Activated B cell treated with CpG ODN at 0.5 μM for 24 hours (primary cell): ENCODE data around the gene RUFY3. TPM values are rescaled to one million over a fixed set of nuclear protein-coding genes. Genes with fewer than 3 reads are reported as not detected.
A peak's percentile ranks its signal among the peaks of the same experiment; 100 is the strongest.

Experiments
- ATAC-seq: fragments of 200-7000 bp; cut with Tn5 transposase; one replicate; pipeline ENCODE4 v1.10.0; 2021; ENCODE audit warnings: low read depth, mild to moderate bottlenecking, moderate library complexity
- CTCF ChIA-PET: fragments of 350-600 bp; sonication (Branson Sonifier 250); formaldehyde crosslinking; loops from one replicate; lab custom pipeline; 2021; ENCODE audit warnings: antibody characterized with exemption; lab: Charles Lee
- POLR2A ChIA-PET: fragments of 350-600 bp; sonication (Branson Sonifier 250); formaldehyde crosslinking; loops from one replicate; lab custom pipeline; 2021; ENCODE audit warnings: antibody characterized with exemption; lab: Charles Lee
- DNase-seq: peaks from one replicate; pipeline ENCODE4 v3.0.0; 2022
- H3K27ac Mint-ChIP-seq: one replicate; pipeline ENCODE4 v1.8.0; 2020; ENCODE audit warnings: mixed read lengths
- H3K27me3 Mint-ChIP-seq: one replicate; pipeline ENCODE4 v1.8.0; 2021; ENCODE audit warnings: mixed read lengths
- H3K36me3 Mint-ChIP-seq: one replicate; pipeline ENCODE4 v1.8.0; 2021; ENCODE audit warnings: low read depth, mixed read lengths
- H3K4me1 Mint-ChIP-seq: one replicate; pipeline ENCODE4 v1.8.0; 2021; ENCODE audit warnings: mixed read lengths
- H3K4me3 Mint-ChIP-seq: one replicate; pipeline ENCODE4 v1.8.0; 2020; ENCODE audit warnings: mild to moderate bottlenecking, mixed read lengths
- H3K9me3 Mint-ChIP-seq: one replicate; pipeline ENCODE4 v1.8.0; 2020; ENCODE audit warnings: mixed read lengths
- intact Hi-C: fragments of 100-400 bp; cut with micrococcal nuclease; formaldehyde crosslinking; loops from one replicate; pipeline ENCODE4 v1.15.1; 2024
- total RNA-seq: library from RNA; stranded (reverse); gene quantifications from 2 replicates; pipeline ENCODE4 v1.2.3, GENCODE V29; 2022
- TF ChIP-seq, protein P1 (sequence below): fragments of 200-600 bp; IDR thresholded peaks from one replicate; pipeline ENCODE4 v1.8.0; 2022; ENCODE audit warnings: antibody characterized with exemption, mild to moderate bottlenecking

The RUFY3 gene
- total RNA-seq, 1 donor from 2014 or later, result 69.4 TPM

DNA sequence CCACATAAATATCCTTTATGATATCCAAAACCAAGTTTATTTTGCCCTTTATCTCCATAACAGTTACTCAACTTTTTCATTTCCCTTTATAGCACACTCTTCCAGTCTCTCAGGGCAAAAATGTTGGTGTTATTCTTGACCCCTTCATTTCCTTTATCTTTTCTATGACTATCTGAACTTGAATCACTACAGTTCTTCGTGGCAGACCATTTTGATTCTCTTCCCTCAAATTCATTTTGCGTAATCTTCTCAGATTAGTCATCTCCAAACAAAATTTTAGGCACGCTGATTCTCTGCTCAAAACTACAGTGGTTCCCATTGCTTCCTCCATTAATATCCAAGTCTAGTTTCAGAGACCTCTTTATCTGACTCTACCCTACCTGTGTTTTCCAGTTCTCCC is 26.1 kb downstream of the RUFY3 start:
- DNase-seq (no peak), ATAC-seq (no peak)
- POLR2A ChIA-PET, result no interaction called here
- H3K9me3 Mint-ChIP-seq, result no peaks in the 10 kb centered on the region
- H3K4me1 Mint-ChIP-seq, result peaks cover 36% of the 10 kb centered on the region
- CTCF ChIA-PET, result no interaction called here
- intact Hi-C loops, result no loop called here
- H3K4me3 Mint-ChIP-seq, result no peak overlapping the region
- H3K27ac Mint-ChIP-seq, result no peak overlapping the region
- TF ChIP-seq, protein P1, sequence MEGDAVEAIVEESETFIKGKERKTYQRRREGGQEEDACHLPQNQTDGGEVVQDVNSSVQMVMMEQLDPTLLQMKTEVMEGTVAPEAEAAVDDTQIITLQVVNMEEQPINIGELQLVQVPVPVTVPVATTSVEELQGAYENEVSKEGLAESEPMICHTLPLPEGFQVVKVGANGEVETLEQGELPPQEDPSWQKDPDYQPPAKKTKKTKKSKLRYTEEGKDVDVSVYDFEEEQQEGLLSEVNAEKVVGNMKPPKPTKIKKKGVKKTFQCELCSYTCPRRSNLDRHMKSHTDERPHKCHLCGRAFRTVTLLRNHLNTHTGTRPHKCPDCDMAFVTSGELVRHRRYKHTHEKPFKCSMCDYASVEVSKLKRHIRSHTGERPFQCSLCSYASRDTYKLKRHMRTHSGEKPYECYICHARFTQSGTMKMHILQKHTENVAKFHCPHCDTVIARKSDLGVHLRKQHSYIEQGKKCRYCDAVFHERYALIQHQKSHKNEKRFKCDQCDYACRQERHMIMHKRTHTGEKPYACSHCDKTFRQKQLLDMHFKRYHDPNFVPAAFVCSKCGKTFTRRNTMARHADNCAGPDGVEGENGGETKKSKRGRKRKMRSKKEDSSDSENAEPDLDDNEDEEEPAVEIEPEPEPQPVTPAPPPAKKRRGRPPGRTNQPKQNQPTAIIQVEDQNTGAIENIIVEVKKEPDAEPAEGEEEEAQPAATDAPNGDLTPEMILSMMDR, result no peak
- H3K27me3 Mint-ChIP-seq, result no peaks in the 10 kb centered on the region
- no peaks in the 10 kb centered on the region for H3K36me3 Mint-ChIP-seq

GRCh38 chr4:70749313-70749712 is 27.5 kb downstream of the RUFY3 start:
- H3K36me3 Mint-ChIP-seq, result no peaks in the 10 kb centered on the region
- TF ChIP-seq, protein P1, result no peak
- POLR2A ChIA-PET, result interaction anchor here (0.6 to 2.9 kb wide), 7 partner anchors 9 to 244 kb away, joined by 3 to 16 read pairs (median 4); partner anchors contain the start of genes MOB1B and UTP3

DNA sequence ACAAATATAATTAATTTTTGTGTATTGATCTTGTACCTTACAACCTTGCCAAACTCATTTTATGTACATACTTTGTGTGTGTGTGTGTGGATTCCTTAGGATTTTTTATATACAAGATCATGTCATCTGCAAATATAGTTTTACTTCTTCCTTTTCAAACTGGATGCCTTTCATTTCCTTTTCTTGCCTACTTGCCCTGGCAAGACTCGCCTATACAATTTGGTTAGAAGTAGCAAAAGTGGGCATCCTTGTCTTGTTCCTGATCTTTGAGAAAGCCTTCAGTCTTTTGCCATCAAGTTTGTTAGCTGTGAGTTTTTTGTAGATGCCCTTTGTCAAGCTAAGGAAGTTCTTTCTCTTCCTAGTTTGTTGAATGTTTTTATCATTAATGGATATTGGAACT is 30.5 kb downstream of the RUFY3 start:
- intact Hi-C loops, result no loop called here
- no peaks in the 10 kb centered on the region for H3K27me3 Mint-ChIP-seq
- H3K4me3 Mint-ChIP-seq, result no peak overlapping the region
- DNase-seq (no peak), ATAC-seq (no peak)
- POLR2A ChIA-PET, result no interaction called here
- peak overlapping the region; percentile 3 for H3K27ac Mint-ChIP-seq
- H3K36me3 Mint-ChIP-seq, result no peaks in the 10 kb centered on the region
- H3K4me1 Mint-ChIP-seq, result peaks cover 68% of the 10 kb centered on the region
- CTCF ChIA-PET, result no interaction called here
- TF ChIP-seq, protein P1, result no peak
- no peaks in the 10 kb centered on the region for H3K9me3 Mint-ChIP-seq

More at GRCh38 chr4:70749313-70749712, 27.5 kb downstream of the RUFY3 start:
- Mint-ChIP-seq H3K27ac (no peak overlapping the region), H3K4me3 (no peak overlapping the region), H3K4me1 (peaks cover 50% of the 10 kb centered on the region), H3K9me3 (no peaks in the 10 kb centered on the region), H3K27me3 (no peaks in the 10 kb centered on the region)
- ATAC-seq (peak; percentile 54), DNase-seq (no peak)
- CTCF ChIA-PET, result interaction anchor here (1.0 to 1.7 kb wide), 4 partner anchors 10 to 46 kb away, joined by 3 to 11 read pairs (median 4); no protein-coding TSS in a partner anchor
- intact Hi-C loops, result no loop called here

- peaks cover 64% of the 10 kb centered on the region for H3K4me1 Mint-ChIP-seq
- H3K27me3 Mint-ChIP-seq, result no peaks in the 10 kb centered on the region
- no peaks in the 10 kb centered on the region for H3K9me3 Mint-ChIP-seq
- TF ChIP-seq, protein P1, result no peak
- ChIA-PET CTCF (interaction anchor here (2.6 kb wide), 1 partner anchor 18 kb away, joined by 14 read pairs; no protein-coding TSS in a partner anchor), POLR2A (interaction anchor here (0.5 to 1.2 kb wide), 6 partner anchors 9 to 75 kb away, joined by 3 to 4 read pairs (median 3); no protein-coding TSS in a partner anchor)
- no peak for DNase-seq
- H3K27ac Mint-ChIP-seq, result peak overlapping the region; percentile 66
- no peaks in the 10 kb centered on the region for H3K36me3 Mint-ChIP-seq
- intact Hi-C loops, result loop anchor here (1.0 to 2.0 kb wide), 5 partner anchors 19 to 65 kb away; partner anchors contain the start of gene UTP3
- no peak overlapping the region for H3K4me3 Mint-ChIP-seq
- no peak for ATAC-seq
Measured at GRCh38 chr4:70753630-70754029, 31.9 kb downstream of the RUFY3 start.

DNA sequence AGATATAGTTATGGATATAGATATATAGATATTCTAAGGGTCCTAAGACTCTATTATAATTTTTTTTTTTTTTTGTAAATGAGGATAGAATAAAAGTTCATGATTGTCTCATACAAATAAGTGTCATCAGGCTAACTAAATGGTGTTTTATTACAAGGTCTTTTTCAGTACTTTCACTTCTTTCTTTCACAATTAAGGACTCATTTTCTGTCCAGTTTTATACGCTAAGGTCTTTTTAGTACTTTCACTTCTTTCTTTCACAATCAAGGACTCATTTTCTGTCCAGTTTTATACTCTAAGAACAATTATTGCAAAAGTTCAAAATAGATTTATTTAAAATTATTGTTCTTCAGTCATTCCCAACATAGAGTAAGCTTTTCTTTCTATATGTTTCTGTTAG is 32.7 kb downstream of the RUFY3 start:
- no peak for DNase-seq
- ATAC-seq, result peak; percentile 70
- intact Hi-C loops, result loop anchor here (1.0 to 2.0 kb wide), 5 partner anchors 18 to 66 kb away; partner anchors contain the start of gene UTP3
- Mint-ChIP-seq H3K9me3 (no peaks in the 10 kb centered on the region), H3K36me3 (no peaks in the 10 kb centered on the region), H3K4me3 (peak overlapping the region; percentile 65), H3K27me3 (no peaks in the 10 kb centered on the region), H3K4me1 (peaks cover 64% of the 10 kb centered on the region), H3K27ac (peak overlapping the region; percentile 86)
- ChIA-PET POLR2A (interaction anchor here (0.6 to 2.7 kb wide), 12 partner anchors 8 to 240 kb away, joined by 3 to 21 read pairs (median 3); no protein-coding TSS in a partner anchor), CTCF (interaction anchor here (1.6 to 2.6 kb wide), 3 partner anchors 19 to 103 kb away, joined by 3 to 14 read pairs (median 6); no protein-coding TSS in a partner anchor)
- TF ChIP-seq, protein P1, result no peak
